Muscle layer of colon (tissue), 2 donors: ENCODE data around the gene FOXN3.

Experiments
- H3K27ac ChIP-seq: one replicate; pipeline ENCODE4 v1.7.0; 2013; ENCODE audit warnings: low read depth, mild to moderate bottlenecking, low read length, moderate library complexity
- H3K27me3 ChIP-seq, 2 donors: one replicate each; pipeline ENCODE4 v1.7.0; 2013; ENCODE audit warnings: low read length in 2 of 2, mild to moderate bottlenecking in 2 of 2; ENCODE audit not compliant: insufficient read depth in 2 of 2, control insufficient read depth in 1 of 2
- H3K36me3 ChIP-seq: one replicate; pipeline ENCODE4 v1.7.0; 2013; ENCODE audit warnings: mild to moderate bottlenecking, low read length; ENCODE audit not compliant: insufficient read depth
- H3K4me1 ChIP-seq: one replicate; pipeline ENCODE4 v1.7.0; 2013; ENCODE audit warnings: mild to moderate bottlenecking, low read length; ENCODE audit not compliant: insufficient read depth
- H3K4me3 ChIP-seq, 2 donors: one replicate each; pipeline ENCODE4 v1.7.0; 2013; ENCODE audit warnings: low read length in 2 of 2, low read depth in 1 of 2, mild to moderate bottlenecking in 1 of 2, moderate library complexity in 1 of 2
- H3K9ac ChIP-seq: one replicate; pipeline ENCODE4 v1.7.0; 2013; ENCODE audit warnings: low read length
- H3K9me3 ChIP-seq: one replicate; pipeline ENCODE4 v1.7.0; 2013; ENCODE audit warnings: mild to moderate bottlenecking, low read length
- donor health status: abdominal sarcoma.
- donor health status: Adenocarcinoma of cecum.

The FOXN3 gene

DNA sequence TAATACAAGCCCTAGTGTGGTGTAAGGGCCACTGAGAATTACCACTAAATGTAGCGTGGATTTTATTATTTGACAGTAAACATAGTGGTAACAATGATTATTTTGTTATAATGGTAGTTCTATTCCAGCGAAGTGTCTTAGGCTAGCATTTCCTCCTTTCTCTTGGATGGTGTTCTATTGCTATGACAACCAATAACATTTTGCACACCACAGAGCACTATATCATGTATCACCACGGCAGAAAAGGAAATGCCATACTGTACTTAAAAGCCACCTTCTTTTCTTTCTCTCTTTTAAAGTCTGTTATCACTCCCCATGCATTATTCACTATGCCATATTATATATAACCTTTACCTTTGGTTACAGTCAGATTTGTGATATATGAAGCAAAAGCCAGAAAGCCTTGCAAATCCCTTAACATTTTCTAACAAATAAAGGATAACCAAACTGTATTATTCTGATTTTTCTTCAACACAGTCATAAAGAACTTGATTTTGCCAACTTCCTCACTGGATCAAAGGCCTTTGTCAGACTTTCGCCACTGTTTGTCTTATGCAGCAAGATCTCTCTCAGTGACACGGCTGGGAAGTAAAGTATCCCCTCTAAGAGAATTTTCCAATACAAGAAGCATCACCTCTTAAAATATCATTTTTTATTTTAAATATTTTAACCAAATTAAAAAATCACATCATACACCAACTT lies 195.8 kb downstream of the FOXN3 start:
- Histone ChIP-seq H3K4me1 (peaks cover 29% of the 10 kb centered on the region), H3K36me3 (no peaks in the 10 kb centered on the region), H3K9me3 (no peaks in the 10 kb centered on the region), H3K4me3 (no peak overlapping the region), H3K27ac (no peak overlapping the region), H3K27me3 (no peaks in the 10 kb centered on the region), H3K9ac (no peak overlapping the region)

DNA sequence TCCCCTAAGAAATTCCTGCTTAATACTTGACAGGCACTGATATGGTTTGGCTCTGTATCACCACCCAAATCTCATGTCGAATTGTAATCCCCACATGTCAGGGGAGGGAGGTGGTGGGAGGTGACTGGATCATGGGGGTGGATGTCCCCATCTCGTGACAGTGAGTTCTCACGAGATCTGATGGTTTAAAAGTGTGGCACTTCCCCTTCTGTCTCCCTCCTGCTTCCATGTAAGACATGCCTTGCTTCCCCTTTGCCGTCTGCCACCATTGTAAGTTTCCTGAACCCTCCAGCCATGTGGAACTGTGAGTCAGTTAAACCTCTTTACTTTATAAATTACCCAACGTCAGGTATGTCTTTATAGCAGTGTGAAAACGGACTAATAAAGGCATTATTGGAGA lies 198.0 kb downstream of the FOXN3 start:
- no peaks in the 10 kb centered on the region for H3K9me3 ChIP-seq
- H3K4me1 ChIP-seq: peaks cover 41% of the 10 kb centered on the region
- no peaks in the 10 kb centered on the region for H3K27me3 ChIP-seq
- H3K9ac ChIP-seq: no peak overlapping the region
- no peak overlapping the region for H3K4me3 ChIP-seq
- no peak overlapping the region for H3K27ac ChIP-seq
- no peaks in the 10 kb centered on the region for H3K36me3 ChIP-seq

DNA sequence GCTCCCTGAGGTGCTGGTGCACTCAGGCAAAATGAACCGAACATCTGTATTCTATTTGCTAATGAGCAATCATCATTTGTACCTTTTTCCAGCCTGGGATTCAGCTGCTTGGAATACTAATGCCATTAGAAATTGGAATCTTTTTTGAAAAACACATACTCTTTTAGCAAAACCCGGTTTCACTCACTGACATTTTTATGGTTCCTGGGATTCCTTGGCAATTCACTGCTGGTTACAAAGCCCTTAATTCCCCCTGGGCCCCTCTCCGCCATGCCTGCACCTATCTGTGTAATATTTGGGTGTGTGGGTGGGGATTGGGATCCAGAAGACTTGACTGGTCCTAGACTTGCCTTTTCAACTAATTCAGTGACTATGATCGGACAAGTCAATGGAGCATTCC lies 199.1 kb downstream of the FOXN3 start:
- Histone ChIP-seq H3K27me3 (no peaks in the 10 kb centered on the region), H3K36me3 (no peaks in the 10 kb centered on the region), H3K9ac (no peak overlapping the region), H3K27ac (no peak overlapping the region), H3K4me1 (peaks cover 46% of the 10 kb centered on the region), H3K9me3 (no peaks in the 10 kb centered on the region), H3K4me3 (no peak overlapping the region)

- H3K9ac ChIP-seq: no peak overlapping the region
- peaks cover 43% of the 10 kb centered on the region for H3K4me1 ChIP-seq
- H3K9me3 ChIP-seq: no peaks in the 10 kb centered on the region
- H3K36me3 ChIP-seq: no peaks in the 10 kb centered on the region
- H3K27ac ChIP-seq: no peak overlapping the region
- no peaks in the 10 kb centered on the region for H3K27me3 ChIP-seq
- no peak overlapping the region for H3K4me3 ChIP-seq
Measured at GRCh38 chr14:89215531-89215930, 201.5 kb downstream of the FOXN3 start.

GRCh38 chr14:89215114-89215513 lies 201.9 kb downstream of the FOXN3 start:
- Histone ChIP-seq H3K4me1 (peaks cover 40% of the 10 kb centered on the region), H3K27ac (no peak overlapping the region)

DNA sequence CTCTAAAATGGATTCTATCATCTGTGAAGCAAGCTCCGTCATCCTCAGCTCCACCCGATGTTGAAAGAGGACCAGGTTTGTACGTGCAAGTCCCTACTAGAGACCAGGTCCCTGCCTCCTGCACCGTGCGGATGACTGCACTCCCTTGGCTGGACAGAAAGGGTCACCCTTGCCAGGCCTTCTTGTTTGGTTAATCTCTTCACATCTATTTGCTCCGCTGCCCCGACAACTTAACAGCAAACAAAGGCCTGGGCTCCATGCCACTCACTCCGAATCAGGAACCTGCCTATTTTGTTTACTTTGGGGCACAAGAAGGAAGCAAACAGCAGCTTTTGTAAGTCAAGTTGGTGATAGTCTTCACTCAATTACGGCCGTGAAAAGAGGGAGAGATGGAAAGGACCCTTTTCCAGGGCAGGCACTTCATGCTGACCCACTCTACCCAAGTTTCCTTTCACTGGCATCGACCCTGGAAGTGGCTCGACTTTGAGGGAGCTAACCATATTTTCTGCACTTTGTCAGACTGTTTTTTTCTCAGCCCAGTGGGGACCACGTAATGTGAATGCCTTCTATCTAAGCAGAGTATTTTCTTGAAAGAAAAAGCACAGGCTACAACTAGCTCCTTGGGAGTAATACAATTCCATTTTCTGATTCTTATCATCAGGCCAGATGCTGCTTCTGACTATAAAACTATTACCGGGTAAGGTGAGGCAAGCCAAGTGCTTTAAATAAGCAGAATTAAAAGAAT lies 202.6 kb downstream of the FOXN3 start:
- H3K9ac ChIP-seq: no peak overlapping the region

More at GRCh38 chr14:89215114-89215513, 201.9 kb downstream of the FOXN3 start:
- no peak overlapping the region for H3K4me3 ChIP-seq
- H3K9me3 ChIP-seq: no peaks in the 10 kb centered on the region
- no peaks in the 10 kb centered on the region for H3K27me3 ChIP-seq
- H3K36me3 ChIP-seq: no peaks in the 10 kb centered on the region
- no peak overlapping the region for H3K9ac ChIP-seq

DNA sequence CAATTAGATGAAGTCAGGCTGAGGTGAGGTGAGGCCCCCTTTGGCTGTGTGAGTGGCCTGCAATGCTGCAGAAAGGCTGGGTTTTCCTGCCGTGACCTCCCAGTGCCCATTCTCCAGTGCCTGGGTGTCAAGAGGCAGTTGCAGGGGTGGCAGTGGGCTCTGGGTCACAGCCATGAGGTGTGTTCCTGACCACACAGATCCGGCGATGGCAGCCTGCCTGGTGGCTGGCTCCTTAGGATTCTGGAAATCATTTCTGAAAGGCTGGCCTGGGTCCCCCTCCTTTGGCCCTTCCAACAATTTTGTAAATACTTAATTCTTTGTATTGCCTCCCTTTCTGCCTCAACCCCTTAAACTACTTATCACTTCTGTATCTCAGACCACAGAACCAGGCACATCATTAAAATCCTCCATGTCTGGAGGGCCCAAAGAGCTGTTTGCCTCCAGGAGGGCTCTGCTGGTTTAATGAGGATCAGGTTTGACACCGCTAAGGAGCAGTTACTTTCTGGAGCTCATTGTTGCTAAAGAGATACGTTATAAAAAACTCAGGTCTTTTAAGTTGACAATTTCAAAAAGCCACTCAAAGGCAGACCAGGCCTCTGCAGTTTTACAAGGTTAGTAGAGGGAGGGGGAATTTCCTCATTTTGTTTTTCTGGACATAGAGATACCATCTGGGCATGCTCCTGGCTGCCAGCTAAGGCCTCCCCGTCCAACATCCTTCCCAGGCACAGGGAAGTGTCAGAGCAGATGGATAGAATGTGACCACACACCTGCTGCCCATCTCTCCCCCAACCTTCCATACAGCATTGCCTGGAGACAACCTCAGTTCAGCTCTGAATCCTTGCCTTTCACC lies 204.4 kb downstream of the FOXN3 start:
- H3K4me3 ChIP-seq: no peak overlapping the region
- no peak overlapping the region for H3K9ac ChIP-seq
- H3K27ac ChIP-seq: no peak overlapping the region
- no peaks in the 10 kb centered on the region for H3K27me3 ChIP-seq
- no peaks in the 10 kb centered on the region for H3K9me3 ChIP-seq
- H3K36me3 ChIP-seq: no peaks in the 10 kb centered on the region
- H3K4me1 ChIP-seq: peaks cover 30% of the 10 kb centered on the region

More for the DNA sequence above, 202.6 kb downstream of the FOXN3 start:
- no peaks in the 10 kb centered on the region for H3K27me3 ChIP-seq
- H3K9me3 ChIP-seq: no peaks in the 10 kb centered on the region
- peak overlapping the region; percentile 50 for H3K27ac ChIP-seq
- H3K4me1 ChIP-seq: peaks cover 40% of the 10 kb centered on the region
- H3K36me3 ChIP-seq: no peaks in the 10 kb centered on the region
- peak overlapping the region in 1 of 2 donors; percentile 20 for H3K4me3 ChIP-seq

- Histone ChIP-seq H3K9me3 (no peaks in the 10 kb centered on the region), H3K27ac (no peak overlapping the region), H3K4me1 (peaks cover 16% of the 10 kb centered on the region), H3K27me3 (no peaks in the 10 kb centered on the region), H3K9ac (no peak overlapping the region), H3K4me3 (no peak overlapping the region), H3K36me3 (no peaks in the 10 kb centered on the region)
Measured at GRCh38 chr14:89209558-89209957, 207.5 kb downstream of the FOXN3 start.

DNA sequence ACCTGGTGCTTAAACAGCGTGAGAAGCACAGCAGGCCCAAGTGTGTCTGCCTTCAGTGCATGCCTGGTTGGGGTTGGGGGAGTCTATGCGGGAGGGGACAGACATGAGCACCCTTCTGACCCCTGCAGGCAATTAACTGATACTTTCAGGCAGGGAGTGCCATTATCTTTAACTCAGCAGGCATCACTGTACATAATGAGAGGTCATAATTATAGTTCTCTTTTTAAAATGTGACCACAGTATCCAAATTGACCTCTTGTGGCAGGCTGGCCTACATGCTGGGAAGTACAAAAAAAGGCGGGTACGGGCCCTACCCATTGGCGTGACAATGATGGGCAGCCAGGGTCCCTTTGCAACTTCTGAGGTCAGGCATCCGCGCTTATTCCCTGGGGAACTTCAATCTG lies 209.1 kb downstream of the FOXN3 start:
- Histone ChIP-seq H3K4me3 (no peak overlapping the region), H3K27ac (no peak overlapping the region), H3K9ac (no peak overlapping the region), H3K27me3 (no peaks in the 10 kb centered on the region), H3K36me3 (no peaks in the 10 kb centered on the region), H3K9me3 (no peaks in the 10 kb centered on the region), H3K4me1 (peaks cover 8% of the 10 kb centered on the region)

GRCh38 chr14:89206389-89207031 lies 210.5 kb downstream of the FOXN3 start:
- no peak overlapping the region for H3K9ac ChIP-seq
- no peaks in the 10 kb centered on the region for H3K4me1 ChIP-seq
- H3K4me3 ChIP-seq: no peak overlapping the region
- no peaks in the 10 kb centered on the region for H3K27me3 ChIP-seq
- no peaks in the 10 kb centered on the region for H3K9me3 ChIP-seq
- no peaks in the 10 kb centered on the region for H3K36me3 ChIP-seq
- H3K27ac ChIP-seq: no peak overlapping the region
